Esophagus muscularis mucosa (tissue), 3 donors: ENCODE measurements around the gene SUSD6.

ENCODE experiments used
- CTCF ChIP-seq, 3 experiments: fragments of 200-600 bp in 2 of 3; fragments of 450-650 bp in 1 of 3; sonication (generic) in 2 of 3; IDR thresholded peaks; one replicate each; pipeline ENCODE4 v1.5.1; 2017 to 2019; ENCODE audit warnings: antibody characterized with exemption in 3 of 3, mild to moderate bottlenecking in 2 of 3, moderate library complexity in 1 of 3
- POLR2A ChIP-seq: fragments of 450-650 bp; IDR thresholded peaks from one replicate; pipeline ENCODE4 v1.6.1; 2017; ENCODE audit warnings: antibody characterized with exemption, moderate library complexity, mild to moderate bottlenecking, low read depth
- POLR2AphosphoS5 ChIP-seq, 2 donors: sonication (generic); formaldehyde crosslinking; IDR thresholded peaks; one replicate each; pipeline ENCODE4 v1.6.1; 2017; ENCODE audit warnings: antibody characterized with exemption in 2 of 2

- TF ChIP-seq POLR2AphosphoS5 (IDR thresholded peaks at IDR 0.05): no peak
- no peak for TF ChIP-seq POLR2A
- TF ChIP-seq CTCF (IDR thresholded peaks at IDR 0.05): no peak
Observed at GRCh38 chr14:69661194-69661537, 49.8 kb downstream of the SUSD6 start.
